Left hindlimb (tissue), 1 donor: ENCODE results near the gene ADAMTS15.
"Not testable (repeated sequence)": the region's sequence is repeated elsewhere in the genome, so short reads cannot be mapped to it uniquely, and the experiment has no call there.

Source experiments
- DNase-seq: peaks from one replicate; pipeline ENCODE4 v3.0.0-alpha.2; 2018

ADAMTS15 gene

GRCh38 chr11:130436171-130436570 lies 12.3 kb upstream of the ADAMTS15 start:
- no peak for DNase-seq

- no peak for DNase-seq
Measured at GRCh38 chr11:130437848-130438247, 10.6 kb upstream of the ADAMTS15 start.

DNA sequence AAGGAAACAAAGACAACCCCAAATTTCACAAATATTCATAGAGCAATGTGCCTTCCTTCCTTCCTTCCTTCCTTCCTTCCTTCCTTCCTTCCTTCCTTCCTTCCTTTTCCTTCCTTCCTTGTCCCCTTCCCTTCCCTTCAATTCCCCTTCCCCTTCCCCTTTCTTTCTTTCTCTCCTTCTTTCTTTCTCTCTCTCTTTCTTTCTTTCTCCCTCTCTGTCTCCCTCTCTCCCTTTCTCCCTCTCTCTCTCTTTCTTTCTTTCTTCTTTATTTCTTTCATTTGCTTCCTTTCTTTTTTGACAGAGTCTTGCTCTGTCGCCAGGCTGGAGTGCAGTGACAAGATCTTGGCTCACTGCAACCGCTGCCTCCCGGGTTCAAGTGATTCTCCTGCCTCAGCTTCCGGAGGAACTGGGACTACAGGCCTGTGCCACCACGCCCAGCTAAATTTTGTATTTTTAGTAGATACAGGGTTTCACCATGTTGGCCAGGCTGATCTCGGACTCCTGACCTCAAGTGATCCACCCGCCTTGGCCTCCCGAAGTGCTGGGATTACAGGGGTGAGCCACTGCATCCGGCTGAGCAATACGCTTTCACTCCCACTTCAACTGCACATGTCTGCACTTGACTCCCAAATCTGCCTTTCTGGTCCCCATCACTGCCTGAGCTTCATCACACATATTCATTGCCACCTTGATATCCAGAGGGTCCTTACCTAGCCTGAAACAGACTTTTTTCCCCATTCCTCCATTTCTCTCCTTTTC lies 9.9 kb upstream of the ADAMTS15 start:
- not testable (repeated sequence) for DNase-seq

- no peak for DNase-seq
Measured at GRCh38 chr11:130439160-130439519, 9.3 kb upstream of the ADAMTS15 start.

DNA sequence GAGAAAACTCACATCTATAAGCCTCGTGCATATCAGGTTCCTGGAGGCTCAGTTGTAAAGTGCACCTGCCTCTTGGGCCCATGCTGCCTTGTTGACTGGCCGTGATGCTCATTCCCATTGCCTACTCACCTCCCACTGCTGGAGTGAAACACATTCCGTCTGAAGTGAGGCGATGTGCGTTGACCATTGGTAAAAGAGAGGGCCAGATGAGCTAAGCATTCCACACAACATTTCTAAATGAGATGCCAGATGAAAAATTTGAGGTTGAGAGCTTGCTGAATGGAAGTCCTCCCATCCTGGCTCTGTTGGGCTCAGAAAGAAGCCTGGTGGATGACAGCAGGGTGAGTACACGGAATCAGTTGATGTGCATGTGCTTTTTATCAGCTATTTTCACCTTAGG lies 8.6 kb upstream of the ADAMTS15 start:
- DNase-seq, result no peak

DNA sequence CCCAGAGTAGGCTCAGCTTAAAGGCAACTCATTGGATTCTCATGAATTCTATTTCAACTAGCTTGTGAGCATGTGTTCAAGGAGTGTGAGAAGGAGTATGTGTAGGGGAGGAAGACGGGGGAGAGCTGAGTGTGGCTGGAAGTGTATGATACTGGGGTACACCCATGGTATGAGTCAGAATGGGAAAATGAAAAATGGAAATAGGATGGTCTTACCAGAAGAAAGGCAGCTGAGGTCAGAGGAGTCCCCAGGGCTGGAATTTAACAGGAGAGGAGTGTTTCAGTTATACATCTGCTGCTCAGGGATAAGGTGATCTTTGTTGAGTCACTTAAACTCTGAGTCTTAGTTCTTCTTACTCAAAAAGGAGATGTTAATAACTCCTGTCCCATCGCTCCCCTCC lies 6.7 kb upstream of the ADAMTS15 start:
- no peak for DNase-seq

DNA sequence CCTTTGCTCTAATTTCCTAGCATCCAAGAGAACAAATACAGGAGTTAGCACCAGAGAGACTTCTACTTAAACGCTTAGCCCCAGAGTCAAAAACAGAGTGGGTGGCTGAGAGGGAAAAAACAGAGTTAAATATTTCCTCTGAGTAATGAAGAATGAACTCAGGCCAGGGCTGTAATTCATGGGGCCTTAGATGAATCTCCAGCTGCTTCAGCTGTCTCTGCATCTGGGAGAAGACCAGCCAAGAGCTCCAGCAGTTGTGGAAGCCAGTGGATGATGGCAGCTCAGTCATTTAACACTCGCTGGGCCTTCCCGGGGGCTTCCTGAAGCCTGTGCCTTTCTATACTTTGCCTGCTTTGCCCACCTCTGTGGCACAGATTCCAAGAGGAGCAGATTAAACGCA lies 5.7 kb upstream of the ADAMTS15 start:
- peak; percentile 64 for DNase-seq

GRCh38 chr11:130445788-130446187 lies 2.7 kb upstream of the ADAMTS15 start:
- DNase-seq, result no peak

DNA sequence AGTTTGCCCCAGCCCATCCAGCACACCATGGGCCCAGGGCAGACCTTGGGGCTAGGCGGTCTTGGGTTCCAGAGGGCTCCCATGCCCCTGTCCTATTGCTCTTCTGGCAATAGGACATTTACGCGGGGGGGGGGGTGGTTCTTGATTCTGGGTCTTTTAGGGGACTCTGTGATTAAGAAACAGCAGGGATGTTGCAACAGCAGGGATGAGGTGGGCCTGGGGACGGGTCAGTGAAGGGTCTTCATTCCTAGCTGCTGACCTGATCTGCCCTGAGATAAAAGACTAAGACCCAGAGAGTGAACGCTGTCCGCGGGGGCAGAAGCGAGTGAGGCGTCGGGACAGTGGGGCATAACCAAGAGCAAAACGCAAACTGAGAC lies 418 bp upstream of the ADAMTS15 start:
- DNase-seq, result no peak

- peak; percentile 43 for DNase-seq
Measured at GRCh38 chr11:130449310-130449990, 1.0 kb downstream of the ADAMTS15 start.

GRCh38 chr11:130449996-130450769 lies 1.7 kb downstream of the ADAMTS15 start:
- DNase-seq, result peak; percentile 86

DNA sequence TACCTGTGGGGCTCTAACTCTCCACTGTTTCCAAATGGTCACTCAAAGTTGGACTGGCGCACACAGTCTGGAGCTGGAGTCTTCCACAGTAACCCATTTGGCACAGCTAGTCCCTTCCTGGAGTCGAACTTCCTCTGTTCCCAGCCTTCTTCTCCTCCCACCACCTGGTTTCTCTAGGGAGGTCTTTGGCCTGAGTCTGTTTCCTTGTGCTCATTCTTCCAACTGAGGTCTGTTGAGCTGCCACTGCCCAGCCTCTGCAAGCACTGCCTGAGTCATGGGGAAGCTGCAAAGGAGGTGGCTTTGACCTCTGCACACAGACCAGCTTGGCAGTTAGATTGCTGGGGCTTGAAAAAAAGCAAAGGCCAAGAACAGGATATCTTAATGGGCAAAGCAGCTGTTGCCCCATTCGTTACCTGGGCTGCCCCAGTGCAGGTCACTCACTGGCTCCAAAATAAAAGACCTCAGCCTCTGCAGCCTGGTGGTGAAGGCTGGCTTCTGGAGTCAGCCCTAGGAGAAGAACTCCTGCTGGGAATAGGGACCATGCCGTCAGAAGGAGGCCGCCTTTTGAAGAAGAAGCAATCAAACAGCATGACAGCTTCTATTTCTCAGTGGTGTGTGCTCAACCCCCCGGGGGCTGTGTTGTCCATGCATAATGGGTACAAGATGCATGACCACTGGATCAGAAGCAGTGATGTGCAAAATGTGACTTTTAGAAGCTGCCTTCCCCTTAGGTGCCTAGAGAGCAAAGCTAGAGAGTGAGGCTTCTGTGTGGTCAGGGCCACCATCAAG lies 3.0 kb downstream of the ADAMTS15 start:
- DNase-seq, result peak; percentile 54

DNA sequence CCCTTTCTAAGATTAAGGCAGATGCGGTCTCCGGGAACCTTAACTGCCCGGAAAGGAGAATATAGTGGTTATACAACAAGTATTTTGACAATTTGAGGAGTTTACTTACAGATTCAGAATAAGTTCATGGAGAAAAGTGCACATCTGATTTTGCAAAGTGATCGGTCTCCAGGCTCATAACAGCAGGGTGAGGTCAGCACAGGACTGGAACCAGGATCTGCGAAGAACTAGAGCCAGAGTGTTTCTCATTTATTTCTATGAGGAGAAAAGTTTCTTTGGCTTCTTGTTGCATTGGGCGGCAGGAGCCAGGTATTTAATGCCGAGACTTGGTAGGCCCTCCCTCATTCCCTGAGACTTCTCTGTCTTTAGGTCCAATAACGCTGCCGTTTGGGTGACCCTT lies 3.7 kb downstream of the ADAMTS15 start:
- DNase-seq, result peak; percentile 48

DNA sequence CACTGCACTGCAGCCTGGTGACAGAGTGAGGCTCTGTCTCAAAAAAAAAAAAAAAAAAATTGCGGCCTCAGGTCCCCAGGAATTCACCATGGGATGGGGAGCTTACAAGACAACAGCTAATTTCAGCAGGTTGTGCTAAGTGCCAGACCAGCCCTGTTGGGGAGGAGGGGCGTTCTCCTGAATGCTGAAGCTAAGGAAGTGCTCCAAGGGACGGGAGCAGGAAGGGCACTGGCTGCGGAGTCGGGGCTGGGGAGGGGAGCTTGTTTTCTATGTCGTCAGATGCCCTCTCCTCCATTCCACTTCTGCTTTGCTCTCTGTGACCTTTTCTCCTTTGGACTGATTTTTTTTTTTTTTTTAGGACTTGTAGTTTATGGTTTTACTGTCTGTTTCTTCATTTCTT lies 4.5 kb downstream of the ADAMTS15 start:
- no peak for DNase-seq

GRCh38 chr11:130454491-130455252 lies 6.2 kb downstream of the ADAMTS15 start:
- DNase-seq, result no peak

GRCh38 chr11:130455483-130456127 lies 7.2 kb downstream of the ADAMTS15 start:
- DNase-seq, result no peak

DNA sequence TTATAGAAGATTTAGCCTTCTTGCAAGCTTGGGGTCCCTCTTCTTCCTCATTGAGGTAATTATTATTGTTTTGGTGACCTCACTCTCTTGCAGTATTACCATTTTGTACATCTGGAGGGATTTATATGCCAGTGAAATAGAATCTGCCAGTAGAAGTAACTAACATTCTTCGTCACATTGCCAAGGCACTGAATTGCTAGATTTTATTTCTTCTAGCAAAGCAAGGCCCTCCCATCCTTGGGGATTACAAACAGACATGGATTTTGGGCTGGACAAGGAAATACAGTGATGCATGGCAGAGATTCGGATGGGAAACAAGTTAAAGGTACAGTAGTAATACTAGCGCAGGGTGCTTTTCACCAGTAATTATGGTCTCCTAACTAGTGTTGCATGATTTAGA lies 7.8 kb downstream of the ADAMTS15 start:
- no peak for DNase-seq

DNA sequence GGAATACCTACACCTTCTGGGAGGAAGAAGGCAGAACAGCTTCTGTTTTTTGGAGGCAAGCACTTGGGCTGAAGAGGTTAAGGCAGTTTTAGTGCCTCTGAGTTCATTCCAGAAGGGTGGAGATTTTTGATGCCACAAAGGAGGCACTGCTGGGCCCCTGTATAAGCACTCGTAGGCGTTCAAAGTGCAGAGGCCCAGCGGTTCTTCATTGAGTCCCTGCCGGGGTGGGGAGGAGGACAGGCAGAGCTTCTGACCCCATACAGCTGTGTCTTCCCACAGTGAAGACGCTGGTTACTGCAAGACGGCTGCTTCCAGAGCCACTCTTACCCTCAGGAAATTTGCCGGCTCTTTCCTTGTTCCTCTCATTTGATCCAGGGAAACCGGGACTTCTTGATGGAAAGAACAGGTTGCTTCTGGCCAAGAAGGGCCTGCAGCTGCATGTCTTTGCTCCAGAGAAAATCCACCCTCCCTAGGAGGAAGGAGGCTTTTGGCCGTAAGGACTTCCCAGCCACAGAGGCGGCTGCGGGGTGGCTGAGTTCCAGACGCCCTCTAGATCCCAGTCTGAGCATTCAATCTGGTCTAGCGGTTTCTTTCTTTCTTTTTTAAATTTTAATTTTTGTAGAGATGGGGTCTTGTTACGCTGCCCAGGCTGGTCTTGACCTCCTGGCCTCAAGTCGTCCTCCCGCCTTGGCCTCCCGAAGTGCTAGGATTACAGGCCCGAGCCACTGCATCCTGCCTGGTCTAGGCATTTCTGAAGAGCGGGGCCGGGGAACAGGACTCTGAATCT lies 9.4 kb downstream of the ADAMTS15 start:
- DNase-seq, result peak; percentile 66

DNA sequence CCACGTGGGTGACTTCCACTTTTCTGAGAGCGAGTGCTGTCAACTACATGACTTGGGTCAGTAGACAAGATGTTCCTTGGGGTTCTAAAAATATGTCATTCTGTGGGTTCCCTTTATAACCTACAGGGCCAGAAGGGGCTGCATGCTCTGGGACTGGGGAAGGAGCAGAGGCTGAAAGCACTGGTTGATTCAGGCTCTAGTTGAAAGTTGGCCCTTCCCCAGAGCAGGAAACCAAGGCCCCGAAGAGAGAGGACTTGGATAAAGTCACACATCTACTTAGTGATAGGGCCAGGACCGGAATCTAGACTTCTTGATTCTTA lies 9.9 kb downstream of the ADAMTS15 start:
- DNase-seq, result no peak

DNA sequence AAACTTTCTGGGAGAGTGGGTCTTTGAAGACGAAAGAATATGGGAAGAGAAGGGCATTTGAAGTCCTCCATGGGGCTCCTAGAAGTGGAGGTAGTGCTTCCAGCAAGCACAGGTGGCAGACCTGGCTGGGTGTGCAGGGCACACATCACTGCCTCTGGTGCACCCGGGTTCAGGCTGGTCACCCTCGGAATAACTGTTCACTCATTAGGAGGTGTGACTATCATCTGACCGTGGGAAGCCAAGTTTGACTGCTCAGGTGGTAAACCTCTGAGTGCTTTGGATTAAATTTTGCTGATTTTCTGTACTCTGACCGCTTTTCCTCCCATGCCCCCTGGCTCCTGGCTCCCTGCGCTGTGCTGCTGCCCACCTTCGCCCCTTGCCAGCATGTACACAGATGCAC lies 11.1 kb downstream of the ADAMTS15 start:
- no peak for DNase-seq
